Measurements from ENCODE around the gene PSMD12.
"Not testable (repeated sequence)": the region's sequence is repeated elsewhere in the genome, so short reads cannot be mapped to it uniquely, and the experiment has no call there.

The PSMD12 gene

GRCh38 chr17:67353929-67354574 is 12.3 kb downstream of the PSMD12 start:
- DNase-seq, result no peak

- DNase-seq, result no peak
These were observed 13.2 kb downstream of the PSMD12 start for GRCh38 chr17:67353161-67353560.

- DNase-seq, result no peak
These were observed 17.0 kb downstream of the PSMD12 start for GRCh38 chr17:67349420-67349819.

- no peak for DNase-seq
These were observed 18.6 kb downstream of the PSMD12 start for GRCh38 chr17:67347826-67348225.

GRCh38 chr17:67343237-67343636 is 23.1 kb downstream of the PSMD12 start:
- DNase-seq, result no peak

GRCh38 chr17:67338353-67338752 is 28.0 kb downstream of the PSMD12 start:
- DNase-seq, result not testable (repeated sequence)

GRCh38 chr17:67336859-67337258 is 29.5 kb downstream of the PSMD12 start:
- DNase-seq, result no peak

GRCh38 chr17:67335245-67335835 is 31.0 kb downstream of the PSMD12 start:
- DNase-seq, result no peak

- DNase-seq, result not testable (repeated sequence)
These were observed 34.2 kb downstream of the PSMD12 start for GRCh38 chr17:67332162-67332508.

- DNase-seq, result not testable (repeated sequence)
These were observed 34.8 kb downstream of the PSMD12 start for GRCh38 chr17:67331381-67332161.

GRCh38 chr17:67328026-67328425 is 38.4 kb downstream of the PSMD12 start:
- no peak for DNase-seq

- DNase-seq, result not testable (repeated sequence)
These were observed 39.2 kb downstream of the PSMD12 start for GRCh38 chr17:67326959-67327745.

- DNase-seq, result no peak
These were observed 39.9 kb downstream of the PSMD12 start for GRCh38 chr17:67326440-67326839.

- no peak for DNase-seq
These were observed 42.0 kb downstream of the PSMD12 start for GRCh38 chr17:67324330-67324729.

- DNase-seq, result no peak
These were observed 42.9 kb downstream of the PSMD12 start for GRCh38 chr17:67323445-67323844.

- DNase-seq, result no peak
These were observed 44.2 kb downstream of the PSMD12 start for GRCh38 chr17:67322042-67322787.

- not testable (repeated sequence) for DNase-seq
These were observed 44.9 kb downstream of the PSMD12 start for GRCh38 chr17:67321486-67321885.

GRCh38 chr17:67316781-67317180 is 49.6 kb downstream of the PSMD12 start:
- no peak for DNase-seq

GRCh38 chr17:67315865-67316264 is 50.5 kb downstream of the PSMD12 start:
- DNase-seq, result no peak

GRCh38 chr17:67312265-67312664 is 54.1 kb downstream of the PSMD12 start:
- no peak for DNase-seq

- no peak for DNase-seq
These were observed 54.8 kb downstream of the PSMD12 start for GRCh38 chr17:67311575-67311974.

GRCh38 chr17:67310406-67310805 is 56.0 kb downstream of the PSMD12 start:
- no peak for DNase-seq

Measured in fibroblast of skin of right quadriceps (primary cell).